Muscle layer of duodenum (tissue), 2 donors: ENCODE measurements around the gene ALKBH3.
A peak's percentile ranks its signal among the peaks of the same experiment; 100 is the strongest.

Experiments
- H3K27ac ChIP-seq: one replicate; pipeline ENCODE4 v1.7.0; 2013; ENCODE audit warnings: mild to moderate bottlenecking, low read length
- H3K27me3 ChIP-seq: one replicate; pipeline ENCODE4 v1.7.0; 2013; ENCODE audit warnings: low read depth, mild to moderate bottlenecking, control low read depth, low read length
- H3K36me3 ChIP-seq, 2 donors: one replicate each; pipeline ENCODE4 v1.7.0; 2013; ENCODE audit warnings: low read length in 2 of 2, control low read depth in 1 of 2, mild to moderate bottlenecking in 1 of 2; ENCODE audit not compliant: insufficient read depth in 2 of 2, control insufficient read depth in 1 of 2
- H3K4me1 ChIP-seq, 2 donors: one replicate each; pipeline ENCODE4 v1.7.0; 2013; ENCODE audit warnings: low read length in 2 of 2, mild to moderate bottlenecking in 2 of 2, control low read depth in 1 of 2, moderate library complexity in 1 of 2; ENCODE audit not compliant: insufficient read depth in 2 of 2, control insufficient read depth in 1 of 2
- H3K4me3 ChIP-seq, 2 donors: one replicate each; pipeline ENCODE4 v1.7.0; 2013; ENCODE audit warnings: low read length in 2 of 2, low read depth in 1 of 2, mild to moderate bottlenecking in 1 of 2
- H3K9me3 ChIP-seq, 2 donors: one replicate each; pipeline ENCODE4 v1.7.0; 2013; ENCODE audit warnings: low read length in 2 of 2, control low read depth in 1 of 2, mild to moderate bottlenecking in 1 of 2; ENCODE audit not compliant: control insufficient read depth in 1 of 2
- donor health status: healthy.

Gene ALKBH3

DNA sequence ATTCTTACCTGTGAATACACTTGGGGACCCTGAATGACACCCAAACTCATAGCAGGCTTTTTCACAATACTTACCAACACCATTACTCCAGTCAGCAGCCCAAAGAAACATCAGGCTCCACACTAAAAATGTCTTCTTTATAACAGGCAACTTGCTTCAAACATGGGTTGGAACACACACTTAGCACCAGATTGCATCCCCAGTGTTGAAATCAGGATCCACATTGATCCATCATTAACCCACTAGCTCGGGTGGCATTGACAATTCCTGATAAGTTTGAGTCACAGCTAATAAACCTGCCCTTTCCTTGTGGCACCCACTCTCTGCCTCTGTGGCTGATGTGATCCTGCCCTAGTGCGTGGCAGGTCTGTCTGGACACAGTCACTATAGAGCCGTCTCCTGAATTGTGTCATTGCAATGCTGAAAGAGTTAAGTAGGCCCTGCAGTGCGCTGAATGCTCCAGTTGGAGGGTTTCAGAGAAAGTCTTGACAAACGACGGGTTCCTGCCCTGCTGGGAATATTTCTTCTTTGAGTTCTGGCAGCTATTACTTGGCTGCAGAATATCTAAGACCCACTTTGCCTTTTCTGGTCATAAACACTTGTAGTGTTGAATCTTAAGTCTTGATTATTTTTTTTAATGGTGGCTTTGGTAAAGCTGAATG lies 42.2 kb downstream of the ALKBH3 start:
- peak overlapping the region in 1 of 2 donors; percentile 25 for H3K4me3 ChIP-seq
- H3K27ac ChIP-seq = peak overlapping the region; percentile 93
- H3K27me3 ChIP-seq = no peaks in the 10 kb centered on the region
- peaks cover 49 to 56% of the 10 kb centered on the region in 2 donors for H3K4me1 ChIP-seq
- H3K36me3 ChIP-seq = peaks cover 6% of the 10 kb centered on the region in 2 donors
- H3K9me3 ChIP-seq = no peaks in the 10 kb centered on the region

GRCh38 chr11:43923406-43924111 lies 42.9 kb downstream of the ALKBH3 start:
- peak overlapping the region; percentile 25 to 28 for H3K4me3 ChIP-seq
- peak overlapping the region; percentile 93 for H3K27ac ChIP-seq
- peaks cover 6% of the 10 kb centered on the region in 2 donors for H3K36me3 ChIP-seq
- H3K27me3 ChIP-seq = no peaks in the 10 kb centered on the region
- no peaks in the 10 kb centered on the region for H3K9me3 ChIP-seq
- peaks cover 42 to 49% of the 10 kb centered on the region in 2 donors for H3K4me1 ChIP-seq

DNA sequence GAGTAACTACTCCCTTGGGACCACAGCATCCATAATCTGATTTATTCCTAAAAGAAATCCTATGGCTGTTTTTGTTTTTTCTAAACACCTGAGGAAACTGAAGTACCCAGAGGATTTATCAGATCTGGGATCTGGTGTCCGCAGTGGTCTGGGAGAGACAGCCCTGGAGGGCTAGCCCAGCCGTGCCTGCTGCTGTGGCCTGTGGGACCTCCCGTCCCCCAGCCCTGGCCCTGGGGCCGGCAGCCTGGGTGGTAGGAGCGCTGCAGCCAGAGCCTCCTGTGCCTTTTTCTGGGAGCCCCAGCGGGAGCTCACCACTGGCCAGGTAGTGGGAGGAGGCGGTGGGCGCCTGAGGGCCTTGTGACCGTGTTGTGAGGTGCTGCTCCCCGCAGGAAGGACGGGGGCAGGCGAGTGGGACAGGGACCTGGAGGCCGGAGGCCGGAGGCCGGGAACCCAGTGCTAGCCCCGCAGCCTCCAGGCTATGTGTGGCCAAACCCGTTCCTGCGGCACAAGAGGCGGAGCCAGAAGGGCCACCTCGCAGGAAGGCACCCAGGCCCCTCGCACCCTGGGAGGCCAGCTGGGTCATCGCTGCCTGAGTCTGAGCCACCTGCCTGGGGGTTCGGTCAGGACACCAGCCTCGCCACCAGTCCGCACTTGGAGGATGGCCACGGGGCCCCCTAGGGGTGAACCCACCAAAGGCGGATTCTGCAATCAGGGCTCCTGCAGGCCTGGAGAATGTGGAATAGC lies 43.7 kb downstream of the ALKBH3 start:
- Histone ChIP-seq H3K36me3 (peaks cover 6% of the 10 kb centered on the region in 2 donors), H3K9me3 (no peaks in the 10 kb centered on the region), H3K4me1 (peaks cover 38 to 42% of the 10 kb centered on the region in 2 donors), H3K27me3 (no peaks in the 10 kb centered on the region), H3K27ac (peak overlapping the region; percentile 93), H3K4me3 (peak overlapping the region in 1 of 2 donors; percentile 25)

GRCh38 chr11:43925063-43925931 lies 44.7 kb downstream of the ALKBH3 start:
- Histone ChIP-seq H3K36me3 (peaks cover 2 to 5% of the 10 kb centered on the region in 2 donors), H3K4me1 (peaks cover 30 to 37% of the 10 kb centered on the region in 2 donors), H3K4me3 (no peak overlapping the region), H3K27me3 (no peaks in the 10 kb centered on the region), H3K9me3 (no peaks in the 10 kb centered on the region), H3K27ac (peak overlapping the region; percentile 93)

- Histone ChIP-seq H3K4me1 (peaks cover 24 to 37% of the 10 kb centered on the region in 2 donors), H3K4me3 (no peak overlapping the region), H3K9me3 (no peaks in the 10 kb centered on the region), H3K27ac (no peak overlapping the region), H3K27me3 (no peaks in the 10 kb centered on the region), H3K36me3 (no peaks in the 10 kb centered on the region)
These were observed 45.4 kb downstream of the ALKBH3 start for GRCh38 chr11:43925932-43926505.

GRCh38 chr11:43927070-43927469 lies 46.4 kb downstream of the ALKBH3 start:
- H3K9me3 ChIP-seq = no peaks in the 10 kb centered on the region
- no peaks in the 10 kb centered on the region for H3K27me3 ChIP-seq
- no peak overlapping the region for H3K4me3 ChIP-seq
- peaks cover 14 to 37% of the 10 kb centered on the region in 2 donors for H3K4me1 ChIP-seq
- H3K36me3 ChIP-seq = no peaks in the 10 kb centered on the region
- no peak overlapping the region for H3K27ac ChIP-seq

DNA sequence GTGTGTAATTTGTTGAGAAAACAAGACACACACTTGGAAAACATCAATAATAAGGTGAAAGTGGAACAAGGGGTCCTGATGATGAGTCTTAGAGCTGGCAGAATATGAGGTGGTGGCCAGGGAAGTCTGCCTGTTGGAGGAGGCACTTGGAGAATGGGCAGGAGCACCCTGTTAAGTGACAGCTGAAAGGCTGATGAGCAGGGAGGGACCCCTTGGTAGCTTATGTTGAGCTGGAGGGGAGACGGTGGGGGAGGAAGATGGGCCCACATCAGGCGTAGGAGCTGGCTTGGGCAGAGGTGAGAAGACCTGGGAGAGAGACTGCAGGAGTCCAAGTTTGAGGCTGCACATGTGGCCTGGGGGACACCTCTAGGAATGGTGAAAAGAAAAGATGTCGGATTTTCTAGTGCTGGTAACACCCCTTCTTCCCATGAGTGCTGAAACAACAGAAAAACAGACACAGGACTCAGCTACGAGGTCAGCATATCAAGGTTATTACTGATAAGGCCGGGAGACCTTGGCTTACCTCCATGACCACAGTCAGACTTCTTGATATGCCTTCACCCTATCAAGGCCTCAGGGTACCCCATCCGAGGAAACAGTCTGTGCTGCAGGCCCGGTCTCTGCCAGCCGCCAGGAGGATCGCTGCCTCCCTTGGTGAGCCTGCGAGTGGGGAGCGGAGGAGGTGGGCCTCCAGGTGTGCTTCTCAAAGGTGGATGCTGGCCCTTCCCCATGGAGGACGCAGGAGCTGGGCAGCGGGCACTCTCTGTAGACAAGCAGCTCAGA lies 47.5 kb downstream of the ALKBH3 start:
- H3K36me3 ChIP-seq = no peaks in the 10 kb centered on the region
- no peaks in the 10 kb centered on the region for H3K27me3 ChIP-seq
- no peak overlapping the region for H3K27ac ChIP-seq
- H3K4me1 ChIP-seq = peaks cover 12 to 32% of the 10 kb centered on the region in 2 donors
- H3K9me3 ChIP-seq = no peaks in the 10 kb centered on the region
- no peak overlapping the region for H3K4me3 ChIP-seq

DNA sequence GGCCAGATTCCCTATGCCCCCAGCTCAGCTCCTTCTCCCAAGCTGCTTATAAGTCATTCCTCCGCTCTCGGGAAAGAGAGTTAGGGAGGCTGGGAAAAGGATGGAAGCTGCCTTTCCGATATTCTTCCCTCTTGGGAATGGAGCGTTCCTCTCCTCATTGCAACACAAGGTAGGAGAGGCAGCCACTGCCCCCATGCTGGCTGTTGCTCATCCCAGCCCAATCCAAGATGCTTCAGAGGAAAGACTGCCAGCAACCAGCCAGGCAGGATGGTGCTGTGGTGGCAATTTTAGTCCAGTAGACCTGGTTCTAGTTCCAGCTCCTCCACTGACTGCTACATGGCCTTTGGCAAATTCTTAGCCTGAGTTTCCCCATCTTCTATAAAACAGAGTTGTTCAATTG lies 48.1 kb downstream of the ALKBH3 start:
- Histone ChIP-seq H3K36me3 (no peaks in the 10 kb centered on the region), H3K27ac (no peak overlapping the region), H3K4me1 (peaks cover 6 to 31% of the 10 kb centered on the region in 2 donors), H3K9me3 (no peaks in the 10 kb centered on the region), H3K27me3 (no peaks in the 10 kb centered on the region), H3K4me3 (no peak overlapping the region)

GRCh38 chr11:43930868-43931716 lies 50.5 kb downstream of the ALKBH3 start:
- H3K4me1 ChIP-seq = peaks cover 0 to 11% of the 10 kb centered on the region in 2 donors
- no peaks in the 10 kb centered on the region for H3K27me3 ChIP-seq
- H3K27ac ChIP-seq = no peak overlapping the region
- H3K36me3 ChIP-seq = no peaks in the 10 kb centered on the region
- H3K9me3 ChIP-seq = no peaks in the 10 kb centered on the region
- H3K4me3 ChIP-seq = no peak overlapping the region
